Left cardiac atrium (tissue), 4 donors: ENCODE results near the gene FSTL3. TPM values are rescaled to one million over a fixed set of nuclear protein-coding genes. Genes with fewer than 3 reads are reported as not detected.

ENCODE experiments used
- ATAC-seq, 2 donors: fragments of 200-7000 bp; cut with Tn5 transposase; one replicate each; pipeline ENCODE4 v1.9.1; 2020; ENCODE audit warnings: mild to moderate bottlenecking in 2 of 2, moderate library complexity in 2 of 2
- DNase-seq: peaks from one replicate; pipeline ENCODE4 v3.0.0-alpha.2; 2020
- intact Hi-C, 2 donors: fragments of 100-400 bp; cut with DNase I; formaldehyde crosslinking; loops; one replicate each; pipeline versions ENCODE4 v1.14.1 to v1.15.1; 2022 to 2023
- total RNA-seq, 2 donors: library from RNA; stranded (reverse); fragmentation: NEBNext Ultra II Directional; extraction: Animal tissue kit (Norgen Biotek cat#: 25700); gene quantifications; one replicate each; pipeline ENCODE4 v1.2.1, GENCODE V29; 2021
- donor health status: DM: no; HTN: yes; CAD: no.
- donor health status: DM: no; HTN: yes; CAD: no; lungs with severe emphysema.
- donor health status: DM: yes; HTN: yes; CAD: no.
- donor health status: Dilated cardiomyopathy.

FSTL3 gene
- total RNA-seq, 2 donors from 2014 or later, result 33.5 to 118 TPM

DNA sequence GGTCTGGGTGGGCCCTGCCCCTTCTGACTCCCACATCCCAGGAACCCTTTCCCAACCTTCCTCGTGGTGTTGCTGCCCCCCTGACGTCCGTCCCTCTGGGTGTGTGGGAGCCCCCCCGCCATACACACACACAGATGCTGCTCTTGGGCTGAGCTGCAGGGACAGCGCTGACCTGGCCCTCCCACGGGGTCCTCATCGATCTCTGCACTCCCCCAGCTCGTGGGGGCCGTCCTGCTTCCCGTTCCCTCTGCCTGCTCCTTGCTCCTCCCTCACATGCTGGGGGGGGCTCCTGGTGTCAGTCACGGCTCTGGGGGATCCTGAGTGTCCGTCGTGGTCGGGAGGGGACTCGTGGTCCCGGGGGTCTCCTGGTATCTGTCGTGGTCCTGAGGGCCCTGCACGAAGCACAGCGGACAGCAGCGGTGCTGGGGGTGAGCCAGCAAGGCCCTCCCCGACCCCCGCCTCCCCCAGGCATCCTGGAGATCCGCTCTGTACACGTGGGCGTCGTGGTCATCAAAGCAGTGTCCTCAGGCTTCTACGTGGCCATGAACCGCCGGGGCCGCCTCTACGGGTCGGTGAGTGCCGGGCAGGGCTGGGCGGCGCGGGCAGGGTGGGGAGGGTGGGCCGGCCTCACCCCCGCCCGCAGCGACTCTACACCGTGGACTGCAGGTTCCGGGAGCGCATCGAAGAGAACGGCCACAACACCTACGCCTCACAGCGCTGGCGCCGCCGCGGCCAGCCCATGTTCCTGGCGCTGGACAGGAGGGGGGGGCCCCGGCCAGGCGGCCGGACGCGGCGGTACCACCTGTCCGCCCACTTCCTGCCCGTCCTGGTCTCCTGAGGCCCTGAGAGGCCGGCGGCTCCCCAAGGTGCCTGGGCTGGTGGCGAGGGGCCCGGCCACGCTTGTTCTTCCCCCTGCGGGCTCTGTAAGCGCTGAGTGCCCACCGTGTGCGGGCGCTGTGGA is 33.1 kb upstream of the FSTL3 start:
- ATAC-seq (no peak), DNase-seq (no peak)
- intact Hi-C loops, result no loop called here

DNA sequence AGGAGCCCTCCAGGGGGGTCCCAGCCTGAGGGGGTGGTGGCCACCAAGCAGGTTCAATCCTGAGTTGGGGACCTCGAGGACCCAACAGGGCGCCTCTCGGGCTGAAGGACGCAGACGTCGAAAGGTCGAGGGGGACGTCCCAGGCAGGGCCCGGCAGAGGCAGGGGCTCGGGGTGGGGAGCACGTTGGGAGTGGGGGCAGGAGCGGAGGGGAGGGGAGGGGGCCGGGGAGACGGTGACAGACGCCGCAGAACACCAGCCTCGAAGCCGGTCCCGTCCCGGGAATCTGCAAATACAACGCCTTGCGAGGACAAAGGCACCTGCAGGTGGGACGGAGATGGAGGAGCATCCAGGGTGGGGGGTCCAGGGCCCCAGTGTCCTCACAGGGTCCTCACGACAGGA is 32.5 kb upstream of the FSTL3 start:
- intact Hi-C loops, result no loop called here
- no peak for DNase-seq
- ATAC-seq, result no peak

- DNase-seq, result no peak
- no peak for ATAC-seq
- intact Hi-C loops, result no loop called here
Measured at GRCh38 chr19:644363-644762, 31.8 kb upstream of the FSTL3 start.

GRCh38 chr19:644789-645188 is 31.4 kb upstream of the FSTL3 start:
- peak; percentile 19 for DNase-seq
- no peak for ATAC-seq
- intact Hi-C loops, result no loop called here

DNA sequence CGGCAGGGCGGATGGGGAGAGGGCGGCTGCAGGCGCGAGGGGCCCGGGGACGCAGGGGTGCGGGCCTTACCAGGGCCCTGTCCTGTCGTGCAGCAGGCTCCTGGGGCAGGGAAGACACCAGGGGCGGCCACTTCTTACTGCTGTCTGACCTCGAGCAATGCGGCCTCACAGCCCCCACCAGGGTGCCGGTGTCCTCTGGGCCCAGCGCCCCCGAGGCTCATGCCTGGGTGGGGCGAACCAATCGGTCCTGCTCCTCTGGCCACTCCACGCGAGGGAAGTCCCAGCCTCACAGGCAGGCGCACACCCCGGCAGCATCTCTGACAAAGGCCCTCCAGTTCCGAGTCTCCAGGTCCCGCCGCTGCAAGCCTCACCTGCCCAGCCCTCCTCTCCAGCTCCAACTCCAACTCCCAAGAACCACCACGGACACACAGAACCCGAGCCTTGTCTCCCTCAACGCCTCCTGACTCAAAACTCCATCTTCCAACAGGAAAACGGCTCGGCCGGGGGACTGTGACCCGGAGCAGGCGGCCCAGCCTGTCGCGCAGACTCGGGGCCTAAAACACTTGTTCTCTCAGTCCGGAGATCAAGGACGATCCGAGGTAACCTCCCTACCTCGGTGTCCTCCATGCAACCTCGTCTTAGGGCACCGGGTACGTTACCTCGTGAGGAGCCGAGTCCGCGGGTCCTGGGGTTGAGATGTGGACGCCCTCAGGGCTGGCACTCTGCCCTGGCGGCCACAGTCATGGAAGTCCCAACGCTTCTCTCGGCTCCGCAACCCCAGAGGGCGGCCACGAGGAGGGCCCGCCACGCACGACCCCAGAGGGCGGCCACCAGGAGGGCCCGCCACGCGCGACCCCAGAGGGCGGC is 30.0 kb upstream of the FSTL3 start:
- intact Hi-C loops, result no loop called here
- DNase-seq (peak; percentile 20), ATAC-seq (peak in 1 of 2 donors; percentile 11)

DNA sequence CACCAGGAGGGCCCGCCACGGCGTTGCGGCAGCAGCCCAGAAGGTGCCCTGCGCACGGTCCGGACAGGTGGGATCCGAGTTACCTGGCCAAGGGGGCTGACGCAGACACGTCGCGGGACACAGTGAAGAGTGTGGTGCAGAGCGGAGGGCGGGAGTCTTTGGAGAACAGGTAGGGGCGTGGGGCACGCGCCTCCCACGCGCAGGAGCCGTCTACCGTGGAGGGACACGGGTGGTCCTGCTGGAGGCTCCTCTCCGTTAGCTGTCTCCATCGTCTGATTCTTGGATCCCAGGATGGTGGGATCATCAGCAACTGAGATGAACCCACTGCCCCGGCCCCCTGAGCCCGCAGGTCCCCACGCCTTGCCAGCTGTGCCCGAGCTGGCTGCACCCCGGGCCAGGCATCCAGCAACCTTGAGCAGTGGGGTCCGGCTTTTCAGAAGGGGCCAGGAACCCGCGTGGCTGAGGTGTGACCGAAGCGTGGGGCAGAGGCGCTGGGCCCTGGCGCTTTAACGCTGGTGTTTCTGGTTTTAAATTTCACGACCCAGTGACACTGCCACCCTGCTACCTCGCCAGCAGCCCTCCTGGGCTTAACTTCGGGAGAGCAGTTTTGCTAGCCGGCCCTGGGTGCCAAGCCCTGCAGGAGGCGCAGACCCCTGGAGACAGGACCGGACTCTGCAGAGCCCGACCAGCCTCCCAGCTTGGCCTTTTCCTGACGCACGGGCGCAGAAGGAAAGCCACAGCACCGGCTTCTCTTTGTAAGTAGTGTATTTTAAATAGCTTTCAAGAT is 29.2 kb upstream of the FSTL3 start:
- DNase-seq, result peak; percentile 20

GRCh38 chr19:647566-648284 is 28.5 kb upstream of the FSTL3 start:
- ATAC-seq (no peak), DNase-seq (no peak)

More for the DNA sequence above, 29.2 kb upstream of the FSTL3 start:
- intact Hi-C loops, result no loop called here
- no peak for ATAC-seq

DNA sequence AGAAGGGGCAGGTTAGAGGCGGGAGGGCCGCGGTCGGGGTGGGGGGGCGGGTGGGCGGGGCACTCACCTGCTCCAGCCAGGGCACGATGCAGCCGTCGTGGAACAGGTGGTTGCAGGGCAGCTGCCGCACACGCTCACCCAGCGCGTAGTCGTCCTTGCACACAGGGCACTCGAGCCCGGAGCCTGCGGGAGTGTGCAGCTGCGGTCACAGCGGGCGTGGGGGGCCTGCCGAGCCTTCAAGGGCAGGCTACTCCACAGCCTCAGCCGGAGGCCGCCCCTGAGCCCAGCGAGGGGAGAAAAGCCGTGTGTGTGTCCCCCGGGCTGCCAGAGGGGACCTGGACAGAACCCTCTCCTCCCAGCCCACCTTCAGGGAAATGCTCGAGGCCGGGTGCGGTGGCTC is 27.9 kb upstream of the FSTL3 start:
- intact Hi-C loops, result no loop called here
- ATAC-seq, result no peak
- DNase-seq, result no peak

More at GRCh38 chr19:647566-648284, 28.5 kb upstream of the FSTL3 start:
- intact Hi-C loops, result no loop called here

- DNase-seq, result peak; percentile 19
- ATAC-seq, result no peak
Measured at GRCh38 chr19:648904-649801, 27.0 kb upstream of the FSTL3 start.

GRCh38 chr19:650121-650520 is 26.1 kb upstream of the FSTL3 start:
- intact Hi-C loops, result no loop called here
- ATAC-seq (no peak), DNase-seq (peak; percentile 17)

More at GRCh38 chr19:648904-649801, 27.0 kb upstream of the FSTL3 start:
- intact Hi-C loops, result no loop called here

- no peak for DNase-seq
- no peak for ATAC-seq
- intact Hi-C loops, result no loop called here
Measured at GRCh38 chr19:651114-651818, 24.9 kb upstream of the FSTL3 start.

DNA sequence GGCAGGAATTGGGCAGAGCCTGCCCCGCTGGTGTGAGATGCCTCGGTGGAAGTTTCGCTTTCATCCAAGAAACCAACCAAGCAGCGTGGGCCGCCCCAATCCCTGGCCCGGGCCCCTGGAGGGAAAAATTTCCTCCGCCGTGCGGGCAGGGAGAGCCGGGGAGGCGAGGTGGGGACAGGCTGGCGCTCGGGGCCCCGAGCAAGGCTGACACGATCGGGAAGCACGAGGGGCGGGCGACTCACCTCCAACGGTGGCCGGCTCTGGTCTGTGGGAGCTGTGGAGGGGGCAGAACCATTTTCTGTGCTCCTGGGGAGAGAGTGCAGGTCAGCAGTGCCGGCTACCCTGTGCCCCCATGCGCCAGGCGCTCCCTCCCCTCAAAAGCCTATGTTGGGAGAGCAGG is 24.2 kb upstream of the FSTL3 start:
- intact Hi-C loops, result no loop called here
- ATAC-seq (no peak), DNase-seq (no peak)

DNA sequence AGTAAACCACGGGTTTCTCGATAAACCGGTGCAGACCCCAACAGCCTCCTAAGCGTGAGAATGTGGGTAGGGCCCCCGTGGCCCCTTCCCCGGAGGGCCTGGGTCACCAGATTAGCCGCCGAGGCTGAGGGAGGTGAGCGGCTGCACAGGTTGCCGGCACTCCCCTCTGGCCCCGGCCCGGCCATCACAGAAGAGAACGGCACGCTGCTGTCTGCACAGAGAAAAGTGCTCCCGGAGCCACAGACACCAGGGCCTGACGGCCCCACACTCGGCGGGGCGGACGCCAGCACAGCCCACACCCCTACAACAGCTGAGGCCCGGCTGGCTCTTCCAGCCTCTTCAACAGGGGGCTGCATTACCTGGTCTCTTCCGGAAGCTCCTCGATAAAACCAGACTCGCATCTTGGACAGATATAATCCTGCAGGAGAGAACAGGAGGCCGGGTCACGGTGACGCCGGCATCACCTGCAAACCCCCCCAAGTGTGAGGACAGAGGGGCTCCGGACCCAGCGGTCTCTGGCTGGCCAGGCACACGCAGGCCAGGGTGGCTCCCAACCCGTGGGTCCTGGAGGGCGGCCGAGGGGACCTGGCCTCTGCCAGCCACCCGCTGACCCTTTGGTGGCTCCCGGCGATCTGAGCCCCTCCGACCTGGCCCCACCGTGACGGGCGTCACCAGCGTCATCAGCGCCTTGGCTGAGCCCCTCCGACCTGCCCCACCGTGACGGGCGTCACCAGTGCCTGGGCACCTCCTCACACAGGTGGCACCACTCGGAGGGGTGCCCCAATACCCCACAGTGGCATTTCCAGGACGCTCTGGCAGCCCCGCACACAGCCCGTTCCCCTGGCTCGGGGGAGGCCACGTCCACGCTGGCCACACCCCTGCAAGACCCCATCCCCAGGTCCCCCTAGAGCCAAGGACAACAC is 23.5 kb upstream of the FSTL3 start:
- intact Hi-C loops, result no loop called here
- ATAC-seq, result no peak
- no peak for DNase-seq

DNA sequence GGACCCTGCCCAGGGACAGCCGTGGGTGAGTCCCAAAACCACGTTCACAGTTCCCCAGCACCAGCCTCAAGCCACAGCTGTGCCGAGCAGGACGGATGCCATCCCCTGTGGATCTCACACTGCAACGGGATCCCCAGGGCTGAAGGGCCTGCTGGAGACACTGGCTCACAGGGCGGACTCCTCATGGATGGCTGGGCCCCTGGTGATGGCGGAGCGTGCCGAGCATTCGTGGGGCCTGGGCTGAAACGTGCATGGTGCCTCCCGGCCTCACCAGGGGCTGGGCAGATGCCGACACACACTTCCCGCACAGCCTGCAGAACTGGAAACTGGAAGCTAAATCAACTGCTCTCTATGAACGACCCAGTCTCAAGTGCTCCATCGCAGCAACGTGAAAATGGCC is 22.8 kb upstream of the FSTL3 start:
- intact Hi-C loops, result no loop called here
- no peak for DNase-seq
- ATAC-seq, result no peak

GRCh38 chr19:655691-656090 is 20.5 kb upstream of the FSTL3 start:
- ATAC-seq (no peak), DNase-seq (no peak)
- intact Hi-C loops, result no loop called here
